HG03342 (cell line): Measurements from ENCODE around the gene GNA14.
"Not testable (repeated sequence)": the region's sequence is repeated elsewhere in the genome, so short reads cannot be mapped to it uniquely, and the experiment has no call there.

Experiments used
- ATAC-seq: cut with Tn5 transposase; IDR thresholded peaks from one replicate; pipeline ENCODE4 v1.9.1; 2021; ENCODE audit warnings: mild to moderate bottlenecking, moderate library complexity; ENCODE audit not compliant: unreplicated experiment

GNA14 gene

GRCh38 chr9:77592476-77592875 lies 55.6 kb downstream of the GNA14 start:
- ATAC-seq, result no peak

GRCh38 chr9:77589046-77589795 lies 58.9 kb downstream of the GNA14 start:
- ATAC-seq, result no peak

- no peak for ATAC-seq
These were observed 59.7 kb downstream of the GNA14 start for GRCh38 chr9:77588271-77588937.

- no peak for ATAC-seq
These were observed 60.3 kb downstream of the GNA14 start for GRCh38 chr9:77587851-77588250.

GRCh38 chr9:77587042-77587441 lies 61.1 kb downstream of the GNA14 start:
- no peak for ATAC-seq

GRCh38 chr9:77586591-77586990 lies 61.5 kb downstream of the GNA14 start:
- ATAC-seq, result no peak

GRCh38 chr9:77585335-77585786 lies 62.8 kb downstream of the GNA14 start:
- no peak for ATAC-seq

- ATAC-seq, result not testable (repeated sequence)
These were observed 63.2 kb downstream of the GNA14 start for GRCh38 chr9:77584927-77585326.

- no peak for ATAC-seq
These were observed 65.1 kb downstream of the GNA14 start for GRCh38 chr9:77582961-77583576.

GRCh38 chr9:77582525-77582924 lies 65.6 kb downstream of the GNA14 start:
- no peak for ATAC-seq

- ATAC-seq, result no peak
These were observed 72.3 kb downstream of the GNA14 start for GRCh38 chr9:77575785-77576184.

- ATAC-seq, result no peak
These were observed 78.8 kb downstream of the GNA14 start for GRCh38 chr9:77569335-77569734.

GRCh38 chr9:77563174-77563573 lies 84.9 kb downstream of the GNA14 start:
- ATAC-seq, result no peak

- ATAC-seq, result no peak
These were observed 85.9 kb downstream of the GNA14 start for GRCh38 chr9:77562019-77562748.

GRCh38 chr9:77561331-77562018 lies 86.6 kb downstream of the GNA14 start:
- ATAC-seq, result no peak

GRCh38 chr9:77556396-77556795 lies 91.7 kb downstream of the GNA14 start:
- no peak for ATAC-seq

- no peak for ATAC-seq
These were observed 93.5 kb downstream of the GNA14 start for GRCh38 chr9:77554586-77555105.

GRCh38 chr9:77547106-77547730 lies 100.9 kb downstream of the GNA14 start:
- no peak for ATAC-seq

- no peak for ATAC-seq
These were observed 101.7 kb downstream of the GNA14 start for GRCh38 chr9:77546376-77546950.

- ATAC-seq, result no peak
These were observed 103.6 kb downstream of the GNA14 start for GRCh38 chr9:77544546-77544945.
